ENCODE measurements around the gene MRM1.

MRM1 gene

GRCh38 chr17:36629252-36629847 is 28.0 kb downstream of the MRM1 start:
- Mint-ChIP-seq H3K4me3 (no peak overlapping the region), H3K36me3 (no peaks in the 10 kb centered on the region), H3K27ac (no peak overlapping the region), H3K27me3 (peaks cover 31% of the 10 kb centered on the region), H3K9me3 (no peaks in the 10 kb centered on the region), H3K4me1 (no peaks in the 10 kb centered on the region)
- CTCF ChIA-PET: interaction anchor here (0.7 to 7.6 kb wide), 7 partner anchors 13 to 739 kb away, joined by 3 to 63 read pairs (median 4); no protein-coding TSS in a partner anchor
- DNase-seq: peak; percentile 85

- Mint-ChIP-seq H3K27ac (no peak overlapping the region), H3K36me3 (no peaks in the 10 kb centered on the region), H3K4me3 (no peak overlapping the region), H3K4me1 (no peaks in the 10 kb centered on the region), H3K27me3 (peaks cover 32% of the 10 kb centered on the region), H3K9me3 (no peaks in the 10 kb centered on the region)
- CTCF ChIA-PET: interaction anchor here (0.7 to 7.6 kb wide), 7 partner anchors 13 to 739 kb away, joined by 3 to 63 read pairs (median 4); no protein-coding TSS in a partner anchor
- no peak for DNase-seq
These were observed 28.7 kb downstream of the MRM1 start for GRCh38 chr17:36629970-36630502.

- DNase-seq: no peak
- Mint-ChIP-seq H3K27ac (no peak overlapping the region), H3K4me3 (no peak overlapping the region), H3K9me3 (no peaks in the 10 kb centered on the region), H3K36me3 (no peaks in the 10 kb centered on the region), H3K27me3 (peaks cover 36% of the 10 kb centered on the region), H3K4me1 (no peaks in the 10 kb centered on the region)
- CTCF ChIA-PET: interaction anchor here (7.6 kb wide), 1 partner anchor 416 kb away, joined by 63 read pairs; no protein-coding TSS in a partner anchor
These were observed 29.6 kb downstream of the MRM1 start for GRCh38 chr17:36631022-36631421.

GRCh38 chr17:36632916-36633771 is 31.8 kb downstream of the MRM1 start:
- peaks cover 49% of the 10 kb centered on the region for H3K27me3 Mint-ChIP-seq

GRCh38 chr17:36640346-36640745 is 39.0 kb downstream of the MRM1 start:
- Mint-ChIP-seq H3K4me1 (peaks cover 11% of the 10 kb centered on the region), H3K27ac (no peak overlapping the region), H3K27me3 (peaks cover 83% of the 10 kb centered on the region), H3K36me3 (no peaks in the 10 kb centered on the region), H3K9me3 (no peaks in the 10 kb centered on the region), H3K4me3 (no peak overlapping the region)
- CTCF ChIA-PET: no interaction called here
- no peak for DNase-seq

More at GRCh38 chr17:36632916-36633771, 31.8 kb downstream of the MRM1 start:
- Mint-ChIP-seq H3K9me3 (no peaks in the 10 kb centered on the region), H3K27ac (no peak overlapping the region), H3K36me3 (no peaks in the 10 kb centered on the region), H3K4me3 (no peak overlapping the region), H3K4me1 (no peaks in the 10 kb centered on the region)
- CTCF ChIA-PET: interaction anchor here (7.6 kb wide), 1 partner anchor 414 kb away, joined by 63 read pairs; no protein-coding TSS in a partner anchor
- DNase-seq: no peak

- no peak for DNase-seq
- Mint-ChIP-seq H3K4me1 (peaks cover 11% of the 10 kb centered on the region), H3K4me3 (no peak overlapping the region), H3K27ac (no peak overlapping the region), H3K9me3 (no peaks in the 10 kb centered on the region), H3K27me3 (peaks cover 86% of the 10 kb centered on the region), H3K36me3 (no peaks in the 10 kb centered on the region)
- CTCF ChIA-PET: interaction anchor here (1.4 kb wide), 1 partner anchor 405 kb away, joined by 3 read pairs; no protein-coding TSS in a partner anchor
These were observed 39.5 kb downstream of the MRM1 start for GRCh38 chr17:36640836-36641235.

GRCh38 chr17:36641331-36641876 is 40.0 kb downstream of the MRM1 start:
- H3K27me3 Mint-ChIP-seq: peaks cover 90% of the 10 kb centered on the region
- no peak for DNase-seq
- no peaks in the 10 kb centered on the region for H3K36me3 Mint-ChIP-seq
- H3K4me3 Mint-ChIP-seq: no peak overlapping the region
- no peaks in the 10 kb centered on the region for H3K9me3 Mint-ChIP-seq
- H3K4me1 Mint-ChIP-seq: peaks cover 11% of the 10 kb centered on the region
- CTCF ChIA-PET: interaction anchor here (1.0 to 1.4 kb wide), 2 partner anchors 65 to 405 kb away, joined by 3 read pairs; no protein-coding TSS in a partner anchor
- H3K27ac Mint-ChIP-seq: no peak overlapping the region

- Mint-ChIP-seq H3K27ac (no peak overlapping the region), H3K4me1 (peaks cover 11% of the 10 kb centered on the region), H3K9me3 (no peaks in the 10 kb centered on the region), H3K4me3 (peak overlapping the region; percentile 61), H3K27me3 (peaks cover 91% of the 10 kb centered on the region), H3K36me3 (no peaks in the 10 kb centered on the region)
- DNase-seq: peak; percentile 27
- CTCF ChIA-PET: interaction anchor here (1.0 to 1.4 kb wide), 6 partner anchors 13 to 404 kb away, joined by 3 to 4 read pairs (median 3); no protein-coding TSS in a partner anchor
These were observed 40.8 kb downstream of the MRM1 start for GRCh38 chr17:36641877-36642845.

- Mint-ChIP-seq H3K4me3 (no peak overlapping the region), H3K27ac (no peak overlapping the region)
These were observed 41.8 kb downstream of the MRM1 start for GRCh38 chr17:36643086-36643685.

GRCh38 chr17:36645422-36645821 is 44.0 kb downstream of the MRM1 start:
- Mint-ChIP-seq H3K4me1 (peaks cover 11% of the 10 kb centered on the region), H3K4me3 (no peak overlapping the region), H3K27ac (no peak overlapping the region), H3K36me3 (no peaks in the 10 kb centered on the region), H3K27me3 (peaks cover 85% of the 10 kb centered on the region), H3K9me3 (no peaks in the 10 kb centered on the region)
- CTCF ChIA-PET: no interaction called here
- no peak for DNase-seq

More at GRCh38 chr17:36643086-36643685, 41.8 kb downstream of the MRM1 start:
- H3K36me3 Mint-ChIP-seq: no peaks in the 10 kb centered on the region
- no peak for DNase-seq
- CTCF ChIA-PET: interaction anchor here (0.6 to 1.3 kb wide), 5 partner anchors 14 to 64 kb away, joined by 3 to 4 read pairs (median 3); partner anchors contain the start of gene MRM1
- H3K27me3 Mint-ChIP-seq: peaks cover 85% of the 10 kb centered on the region
- H3K4me1 Mint-ChIP-seq: peaks cover 11% of the 10 kb centered on the region
- no peaks in the 10 kb centered on the region for H3K9me3 Mint-ChIP-seq

- H3K27me3 Mint-ChIP-seq: peaks cover 83% of the 10 kb centered on the region
- H3K27ac Mint-ChIP-seq: no peak overlapping the region
These were observed 46.3 kb downstream of the MRM1 start for GRCh38 chr17:36647636-36648035.

GRCh38 chr17:36650096-36650775 is 48.9 kb downstream of the MRM1 start:
- no peaks in the 10 kb centered on the region for H3K4me1 Mint-ChIP-seq
- no peaks in the 10 kb centered on the region for H3K36me3 Mint-ChIP-seq
- H3K4me3 Mint-ChIP-seq: no peak overlapping the region
- no peak for DNase-seq
- no peak overlapping the region for H3K27ac Mint-ChIP-seq
- CTCF ChIA-PET: no interaction called here
- H3K27me3 Mint-ChIP-seq: peaks cover 70% of the 10 kb centered on the region
- no peaks in the 10 kb centered on the region for H3K9me3 Mint-ChIP-seq

More at GRCh38 chr17:36647636-36648035, 46.3 kb downstream of the MRM1 start:
- Mint-ChIP-seq H3K4me1 (peaks cover 4% of the 10 kb centered on the region), H3K36me3 (no peaks in the 10 kb centered on the region), H3K9me3 (no peaks in the 10 kb centered on the region), H3K4me3 (no peak overlapping the region)
- DNase-seq: no peak
- CTCF ChIA-PET: no interaction called here

All from activated naive CD4-positive, alpha-beta T cell treated with anti-CD3 and anti-CD28 coated beads, Interleukin-2, amount 10 ng/mL, durations not matched to agents 7 days and 5 days (primary cell).